ENCODE data around the gene PTPRM. TPM values are rescaled to one million over a fixed set of nuclear protein-coding genes. Genes with fewer than 3 reads are reported as not detected.
A peak's percentile ranks its signal among the peaks of the same experiment; 100 is the strongest.

Gene PTPRM
- polyA plus RNA-seq, 1 of the 3 experiments (the other 2 are of a cell fraction): 16.0 TPM

- Histone ChIP-seq H3K4me2 (no peak overlapping the region), H3K27ac (ENCODE audit: low read depth in 2 of 2, low read length in 1 of 2) (no peak overlapping the region), H3K9me2 (no peaks in the 10 kb centered on the region), H3K27me3 (ENCODE audit: insufficient read depth) (no peaks in the 10 kb centered on the region), H3K9me3 (no peaks in the 10 kb centered on the region), H3K79me2 (ENCODE audit: insufficient read depth) (no peaks in the 10 kb centered on the region), H4K20me1 (ENCODE audit: insufficient read depth) (no peaks in the 10 kb centered on the region), H3K36me3 (replicated peaks in 1 of 2; ENCODE audit: control insufficient read depth in 1 of 2, insufficient read depth in 2 of 2, low read length in 1 of 2) (no peaks in the 10 kb centered on the region), H2AFZ (ENCODE audit: low read depth) (no peak overlapping the region), H3K4me1 (ENCODE audit: control insufficient read depth in 1 of 2, insufficient read depth in 2 of 2, low read depth in 1 of 2, low read length in 1 of 2) (peaks cover 0 to 11% of the 10 kb centered on the region in 2 experiments; a peak in 2 of 4 replicates), H3K4me3 (ENCODE audit: low read depth in 2 of 2, low read length in 1 of 2) (no peak overlapping the region), H3F3A (replicated peaks; ENCODE audit: insufficient read depth) (no peaks in the 10 kb centered on the region), H3K9ac (no peak overlapping the region)
- ChIA-PET CTCF (interaction anchor here (0.8 to 1.1 kb wide), 3 partner anchors 17 to 141 kb away, joined by 3 read pairs; no protein-coding TSS in a partner anchor), POLR2A (no interaction called here)
- WGBS (ENCODE audit: low lambda C conversion rate): 17% methylated on average over 4 of the region's 4 CpGs
- TF ChIP-seq TCF12 (IDR thresholded peaks at IDR 0.05) (no peak), FOXM1 (IDR thresholded peaks at IDR 0.05; ENCODE audit: low read depth) (no peak), GATA2 (CRISPR knock-in tag; IDR thresholded peaks at IDR 0.05) (peak; percentile 69; the same call in 1 of the 2 replicates), NFIC (IDR thresholded peaks at IDR 0.05; ENCODE audit: borderline replicate concordance) (no peak), SIN3A (IDR thresholded peaks at IDR 0.05; ENCODE audit: borderline replicate concordance, low read depth, low read length) (no peak), RAD21 (IDR thresholded peaks at IDR 0.05; ENCODE audit: low read length) (peak; percentile 22; the same call in 1 of the 2 replicates), EP300 (IDR thresholded peaks at IDR 0.05; ENCODE audit: borderline replicate concordance in 1 of 2, low read depth in 1 of 2, low read length in 1 of 2) (peak in 1 of 2 experiments; percentile 65; a peak in 2 of 4 replicates), MXI1 (IDR thresholded peaks at IDR 0.05; ENCODE audit: low read depth, low read length) (no peak), ELF1 (IDR thresholded peaks at IDR 0.05) (no peak), RCOR1 (IDR thresholded peaks at IDR 0.05; ENCODE audit: low read length) (peak; percentile 78; the same call in 1 of the 2 replicates), CTCF (IDR thresholded peaks at IDR 0.05) (no peak), TAF1 (IDR thresholded peaks at IDR 0.05; ENCODE audit: borderline replicate concordance, low read depth, low read length) (no peak), FOXJ3 (CRISPR knock-in tag; IDR thresholded peaks at IDR 0.05) (peak; percentile 68; the same call in 1 of the 2 replicates), USF1 (IDR thresholded peaks at IDR 0.05; ENCODE audit: borderline replicate concordance, low read depth) (peak; percentile 30; the same call in 1 of the 2 replicates), POLR2AphosphoS5 (IDR thresholded peaks at IDR 0.05; ENCODE audit: low read depth, low read length) (no peak), CHD2 (IDR thresholded peaks at IDR 0.05; ENCODE audit: low read length, partially characterized antibody) (peak; percentile 54)
- TF ChIP-seq, protein P1, sequence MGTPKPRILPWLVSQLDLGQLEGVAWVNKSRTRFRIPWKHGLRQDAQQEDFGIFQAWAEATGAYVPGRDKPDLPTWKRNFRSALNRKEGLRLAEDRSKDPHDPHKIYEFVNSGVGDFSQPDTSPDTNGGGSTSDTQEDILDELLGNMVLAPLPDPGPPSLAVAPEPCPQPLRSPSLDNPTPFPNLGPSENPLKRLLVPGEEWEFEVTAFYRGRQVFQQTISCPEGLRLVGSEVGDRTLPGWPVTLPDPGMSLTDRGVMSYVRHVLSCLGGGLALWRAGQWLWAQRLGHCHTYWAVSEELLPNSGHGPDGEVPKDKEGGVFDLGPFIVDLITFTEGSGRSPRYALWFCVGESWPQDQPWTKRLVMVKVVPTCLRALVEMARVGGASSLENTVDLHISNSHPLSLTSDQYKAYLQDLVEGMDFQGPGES (IDR thresholded peaks at IDR 0.05; ENCODE audit: low read depth, low read length): no peak
- TF ChIP-seq, protein P2, sequence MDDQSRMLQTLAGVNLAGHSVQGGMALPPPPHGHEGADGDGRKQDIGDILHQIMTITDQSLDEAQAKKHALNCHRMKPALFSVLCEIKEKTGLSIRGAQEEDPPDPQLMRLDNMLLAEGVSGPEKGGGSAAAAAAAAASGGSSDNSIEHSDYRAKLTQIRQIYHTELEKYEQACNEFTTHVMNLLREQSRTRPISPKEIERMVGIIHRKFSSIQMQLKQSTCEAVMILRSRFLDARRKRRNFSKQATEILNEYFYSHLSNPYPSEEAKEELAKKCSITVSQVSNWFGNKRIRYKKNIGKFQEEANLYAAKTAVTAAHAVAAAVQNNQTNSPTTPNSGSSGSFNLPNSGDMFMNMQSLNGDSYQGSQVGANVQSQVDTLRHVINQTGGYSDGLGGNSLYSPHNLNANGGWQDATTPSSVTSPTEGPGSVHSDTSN (IDR thresholded peaks at IDR 0.05): no peak
- TF ChIP-seq, protein P3, sequence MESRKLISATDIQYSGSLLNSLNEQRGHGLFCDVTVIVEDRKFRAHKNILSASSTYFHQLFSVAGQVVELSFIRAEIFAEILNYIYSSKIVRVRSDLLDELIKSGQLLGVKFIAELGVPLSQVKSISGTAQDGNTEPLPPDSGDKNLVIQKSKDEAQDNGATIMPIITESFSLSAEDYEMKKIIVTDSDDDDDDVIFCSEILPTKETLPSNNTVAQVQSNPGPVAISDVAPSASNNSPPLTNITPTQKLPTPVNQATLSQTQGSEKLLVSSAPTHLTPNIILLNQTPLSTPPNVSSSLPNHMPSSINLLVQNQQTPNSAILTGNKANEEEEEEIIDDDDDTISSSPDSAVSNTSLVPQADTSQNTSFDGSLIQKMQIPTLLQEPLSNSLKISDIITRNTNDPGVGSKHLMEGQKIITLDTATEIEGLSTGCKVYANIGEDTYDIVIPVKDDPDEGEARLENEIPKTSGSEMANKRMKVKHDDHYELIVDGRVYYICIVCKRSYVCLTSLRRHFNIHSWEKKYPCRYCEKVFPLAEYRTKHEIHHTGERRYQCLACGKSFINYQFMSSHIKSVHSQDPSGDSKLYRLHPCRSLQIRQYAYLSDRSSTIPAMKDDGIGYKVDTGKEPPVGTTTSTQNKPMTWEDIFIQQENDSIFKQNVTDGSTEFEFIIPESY (IDR thresholded peaks at IDR 0.05; ENCODE audit: borderline replicate concordance, low read depth): no peak
- DNase-seq: peak; percentile 54
These were observed 63.8 kb downstream of the PTPRM start for GRCh38 chr18:7630731-7631442.
